ENCODE measurements around the gene MAP7. TPM values are rescaled to one million over a fixed set of nuclear protein-coding genes. Genes with fewer than 3 reads are reported as not detected.
"Not testable (repeated sequence)": the region's sequence is repeated elsewhere in the genome, so short reads cannot be mapped to it uniquely, and the experiment has no call there.

MAP7 gene
- total RNA-seq, 1 donor from 2014 or later, result 1.3 TPM

DNA sequence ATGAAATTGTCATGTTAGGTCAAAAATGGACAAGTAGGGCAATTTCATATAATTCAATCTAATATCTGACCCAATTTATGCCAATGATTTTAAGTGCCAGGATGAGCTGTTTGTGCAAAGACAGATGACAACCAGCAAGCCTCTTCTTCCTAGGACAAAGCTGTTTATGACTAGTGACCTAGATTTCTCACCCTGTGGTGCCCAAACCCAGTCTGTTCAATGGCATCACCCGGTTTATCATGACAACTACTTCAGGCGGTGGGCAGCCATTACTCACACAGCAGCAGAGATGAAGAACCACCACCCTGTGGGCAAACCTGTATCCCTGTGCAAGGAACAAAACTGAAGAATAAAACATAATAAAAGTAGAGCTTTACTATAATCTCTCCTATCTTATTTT is 59.0 kb downstream of the MAP7 start:
- H3K27ac Mint-ChIP-seq (ENCODE audit: unreplicated experiment), result no peak overlapping the region
- H3K36me3 Mint-ChIP-seq (ENCODE audit: low read depth, unreplicated experiment), result no peaks in the 10 kb centered on the region
- TF ChIP-seq, protein P1, sequence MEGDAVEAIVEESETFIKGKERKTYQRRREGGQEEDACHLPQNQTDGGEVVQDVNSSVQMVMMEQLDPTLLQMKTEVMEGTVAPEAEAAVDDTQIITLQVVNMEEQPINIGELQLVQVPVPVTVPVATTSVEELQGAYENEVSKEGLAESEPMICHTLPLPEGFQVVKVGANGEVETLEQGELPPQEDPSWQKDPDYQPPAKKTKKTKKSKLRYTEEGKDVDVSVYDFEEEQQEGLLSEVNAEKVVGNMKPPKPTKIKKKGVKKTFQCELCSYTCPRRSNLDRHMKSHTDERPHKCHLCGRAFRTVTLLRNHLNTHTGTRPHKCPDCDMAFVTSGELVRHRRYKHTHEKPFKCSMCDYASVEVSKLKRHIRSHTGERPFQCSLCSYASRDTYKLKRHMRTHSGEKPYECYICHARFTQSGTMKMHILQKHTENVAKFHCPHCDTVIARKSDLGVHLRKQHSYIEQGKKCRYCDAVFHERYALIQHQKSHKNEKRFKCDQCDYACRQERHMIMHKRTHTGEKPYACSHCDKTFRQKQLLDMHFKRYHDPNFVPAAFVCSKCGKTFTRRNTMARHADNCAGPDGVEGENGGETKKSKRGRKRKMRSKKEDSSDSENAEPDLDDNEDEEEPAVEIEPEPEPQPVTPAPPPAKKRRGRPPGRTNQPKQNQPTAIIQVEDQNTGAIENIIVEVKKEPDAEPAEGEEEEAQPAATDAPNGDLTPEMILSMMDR (IDR thresholded peaks at IDR 0.05; ENCODE audit: unreplicated experiment), result no peak
- H3K4me3 Mint-ChIP-seq (ENCODE audit: unreplicated experiment), result no peak overlapping the region
- H3K27me3 Mint-ChIP-seq (ENCODE audit: unreplicated experiment), result no peaks in the 10 kb centered on the region
- H3K9me3 Mint-ChIP-seq (ENCODE audit: unreplicated experiment), result no peaks in the 10 kb centered on the region
- no peak for DNase-seq (ENCODE audit: low spot score)
- H3K4me1 Mint-ChIP-seq (ENCODE audit: unreplicated experiment), result no peaks in the 10 kb centered on the region

DNA sequence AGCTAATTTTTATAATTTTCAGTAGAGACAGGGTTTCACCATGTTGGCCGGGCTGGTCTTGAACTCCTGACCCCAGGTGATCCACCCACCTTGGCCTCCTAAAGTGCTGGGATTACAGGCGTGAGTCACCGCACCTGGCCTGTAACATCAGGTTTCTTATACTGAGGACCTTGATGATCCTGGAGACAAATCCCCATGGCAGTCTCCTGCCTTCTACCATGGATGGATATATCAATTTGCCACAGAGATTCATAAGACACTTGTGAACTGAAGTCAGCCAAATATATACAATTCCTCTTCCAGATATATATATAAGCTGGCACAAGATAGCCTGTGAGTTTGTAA is 60.6 kb downstream of the MAP7 start:
- not testable (repeated sequence) for H3K4me1 Mint-ChIP-seq (ENCODE audit: unreplicated experiment); H3K27ac Mint-ChIP-seq (ENCODE audit: unreplicated experiment)

DNA sequence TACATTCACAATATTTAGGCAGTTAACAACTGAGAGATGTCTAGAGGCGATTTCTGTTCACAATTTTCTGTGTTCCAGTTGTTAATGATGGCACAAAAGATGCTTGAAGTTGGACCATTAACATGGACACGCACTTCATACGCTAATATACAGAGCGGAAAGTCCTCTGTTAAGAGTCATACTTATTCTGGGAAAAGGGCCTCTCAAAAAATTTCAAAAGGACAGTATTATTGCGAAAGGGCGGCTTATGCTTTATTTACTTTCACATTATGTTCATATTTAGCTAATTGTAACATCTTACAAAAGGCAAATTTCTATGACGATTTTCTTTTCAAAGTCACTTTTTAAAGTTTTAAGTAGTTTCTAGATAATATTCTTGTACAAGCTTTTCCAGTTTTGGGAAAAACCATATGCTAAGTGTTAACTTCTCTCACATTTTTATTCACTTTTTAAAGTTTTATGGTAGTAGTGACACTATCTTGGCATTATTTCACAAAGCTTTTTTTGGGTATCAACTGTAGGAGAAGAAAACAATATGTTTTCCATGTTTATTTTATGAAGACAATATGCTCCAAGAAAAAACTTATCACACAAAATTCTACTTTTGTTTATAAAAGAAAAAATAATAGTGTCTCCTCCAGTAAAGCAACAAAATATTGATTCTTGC is 62.3 kb downstream of the MAP7 start:
- Mint-ChIP-seq H3K4me3 (ENCODE audit: unreplicated experiment) (no peak overlapping the region), H3K36me3 (ENCODE audit: low read depth, unreplicated experiment) (no peaks in the 10 kb centered on the region), H3K9me3 (ENCODE audit: unreplicated experiment) (no peaks in the 10 kb centered on the region), H3K4me1 (ENCODE audit: unreplicated experiment) (no peaks in the 10 kb centered on the region), H3K27me3 (ENCODE audit: unreplicated experiment) (peaks cover 2% of the 10 kb centered on the region), H3K27ac (ENCODE audit: unreplicated experiment) (no peak overlapping the region)
- DNase-seq (ENCODE audit: low spot score), result no peak
- TF ChIP-seq, protein P1 (IDR thresholded peaks at IDR 0.05; ENCODE audit: unreplicated experiment), result no peak

More for the DNA sequence above, 60.6 kb downstream of the MAP7 start:
- not testable (repeated sequence) for H3K9me3 Mint-ChIP-seq (ENCODE audit: unreplicated experiment); DNase-seq (ENCODE audit: low spot score); H3K4me3 Mint-ChIP-seq (ENCODE audit: unreplicated experiment); H3K27me3 Mint-ChIP-seq (ENCODE audit: unreplicated experiment); H3K36me3 Mint-ChIP-seq (ENCODE audit: low read depth, unreplicated experiment)

DNA sequence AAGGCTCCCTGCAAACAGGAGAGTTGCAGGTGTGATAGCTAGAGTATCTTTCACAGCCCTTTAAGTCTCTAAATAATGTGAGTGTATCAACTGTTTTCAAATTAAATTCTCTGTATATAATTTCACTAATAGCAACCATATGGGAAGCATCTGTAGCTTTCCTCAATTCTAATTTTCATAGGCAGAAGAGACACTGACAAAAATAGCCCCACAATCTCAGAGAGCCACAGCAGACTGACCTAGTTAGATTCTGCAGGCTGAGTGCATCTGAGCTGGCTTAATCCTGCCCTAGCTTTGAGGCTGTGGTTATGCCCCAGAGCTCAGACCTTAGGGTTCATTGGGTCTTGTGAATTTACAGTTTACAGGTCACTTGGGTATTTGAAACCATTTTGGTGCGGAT is 63.9 kb downstream of the MAP7 start:
- Mint-ChIP-seq H3K27me3 (ENCODE audit: unreplicated experiment) (peaks cover 2% of the 10 kb centered on the region), H3K4me3 (ENCODE audit: unreplicated experiment) (no peak overlapping the region), H3K9me3 (ENCODE audit: unreplicated experiment) (no peaks in the 10 kb centered on the region), H3K4me1 (ENCODE audit: unreplicated experiment) (no peaks in the 10 kb centered on the region), H3K36me3 (ENCODE audit: low read depth, unreplicated experiment) (no peaks in the 10 kb centered on the region), H3K27ac (ENCODE audit: unreplicated experiment) (no peak overlapping the region)
- TF ChIP-seq, protein P1 (IDR thresholded peaks at IDR 0.05; ENCODE audit: unreplicated experiment), result no peak
- no peak for DNase-seq (ENCODE audit: low spot score)

GRCh38 chr6:136483906-136484305 is 66.3 kb downstream of the MAP7 start:
- Mint-ChIP-seq H3K27ac (ENCODE audit: unreplicated experiment) (no peak overlapping the region), H3K4me3 (ENCODE audit: unreplicated experiment) (no peak overlapping the region), H3K27me3 (ENCODE audit: unreplicated experiment) (peaks cover 2% of the 10 kb centered on the region), H3K36me3 (ENCODE audit: low read depth, unreplicated experiment) (no peaks in the 10 kb centered on the region), H3K4me1 (ENCODE audit: unreplicated experiment) (no peaks in the 10 kb centered on the region), H3K9me3 (ENCODE audit: unreplicated experiment) (no peaks in the 10 kb centered on the region)
- DNase-seq (ENCODE audit: low spot score), result no peak
- TF ChIP-seq, protein P1 (IDR thresholded peaks at IDR 0.05; ENCODE audit: unreplicated experiment), result no peak

GRCh38 chr6:136483005-136483404 is 67.2 kb downstream of the MAP7 start:
- DNase-seq (ENCODE audit: low spot score); H3K27ac Mint-ChIP-seq (ENCODE audit: unreplicated experiment); H3K27me3 Mint-ChIP-seq (ENCODE audit: unreplicated experiment); H3K36me3 Mint-ChIP-seq (ENCODE audit: low read depth, unreplicated experiment); H3K9me3 Mint-ChIP-seq (ENCODE audit: unreplicated experiment); H3K4me1 Mint-ChIP-seq (ENCODE audit: unreplicated experiment); H3K4me3 Mint-ChIP-seq (ENCODE audit: unreplicated experiment): not testable (repeated sequence)

All from endothelial cell (in vitro differentiated cells).